ENCODE results near the gene PLCB4. TPM values are rescaled to one million over a fixed set of nuclear protein-coding genes. Genes with fewer than 3 reads are reported as not detected.

Gene PLCB4
- total and polyA plus RNA-seq, 2 experiments from 2014 or later, result 31.6 to 39.2 TPM

DNA sequence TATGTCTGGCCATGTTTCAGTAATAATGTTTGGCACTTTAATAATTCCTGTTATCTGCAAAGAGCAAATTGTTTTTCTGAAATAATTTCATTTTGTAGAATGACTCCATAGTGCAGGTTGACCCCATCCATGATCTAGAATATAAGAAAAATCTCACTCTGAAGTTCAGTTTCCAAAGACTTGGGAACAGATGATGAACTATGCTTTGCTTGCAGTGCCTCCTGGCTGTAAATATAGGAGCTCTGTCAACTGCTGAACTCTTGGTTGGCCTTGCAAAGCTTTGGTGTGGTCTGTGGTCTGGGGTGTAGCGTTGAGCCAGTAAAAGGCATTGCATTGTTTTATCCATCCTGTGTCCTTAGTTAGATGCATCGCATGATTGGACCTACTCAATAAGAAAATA lies 104.0 kb downstream of the PLCB4 start:
- Histone ChIP-seq H3K9me3 (ENCODE audit: low read depth) (no peaks in the 10 kb centered on the region), H3K27me3 (no peaks in the 10 kb centered on the region), H3K4me1 (ENCODE audit: low read depth) (no peaks in the 10 kb centered on the region), H3K4me3 (no peak overlapping the region), H3K36me3 (no peaks in the 10 kb centered on the region), H3K27ac (no peak overlapping the region)
- DNase-seq (ENCODE audit: low read depth in 1 of 2, low spot score in 1 of 2), result peak; percentile 11 to 13
- TF ChIP-seq, protein P1, sequence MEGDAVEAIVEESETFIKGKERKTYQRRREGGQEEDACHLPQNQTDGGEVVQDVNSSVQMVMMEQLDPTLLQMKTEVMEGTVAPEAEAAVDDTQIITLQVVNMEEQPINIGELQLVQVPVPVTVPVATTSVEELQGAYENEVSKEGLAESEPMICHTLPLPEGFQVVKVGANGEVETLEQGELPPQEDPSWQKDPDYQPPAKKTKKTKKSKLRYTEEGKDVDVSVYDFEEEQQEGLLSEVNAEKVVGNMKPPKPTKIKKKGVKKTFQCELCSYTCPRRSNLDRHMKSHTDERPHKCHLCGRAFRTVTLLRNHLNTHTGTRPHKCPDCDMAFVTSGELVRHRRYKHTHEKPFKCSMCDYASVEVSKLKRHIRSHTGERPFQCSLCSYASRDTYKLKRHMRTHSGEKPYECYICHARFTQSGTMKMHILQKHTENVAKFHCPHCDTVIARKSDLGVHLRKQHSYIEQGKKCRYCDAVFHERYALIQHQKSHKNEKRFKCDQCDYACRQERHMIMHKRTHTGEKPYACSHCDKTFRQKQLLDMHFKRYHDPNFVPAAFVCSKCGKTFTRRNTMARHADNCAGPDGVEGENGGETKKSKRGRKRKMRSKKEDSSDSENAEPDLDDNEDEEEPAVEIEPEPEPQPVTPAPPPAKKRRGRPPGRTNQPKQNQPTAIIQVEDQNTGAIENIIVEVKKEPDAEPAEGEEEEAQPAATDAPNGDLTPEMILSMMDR (IDR thresholded peaks at IDR 0.05; ENCODE audit: low read depth, low read length), result peak; percentile 16

DNA sequence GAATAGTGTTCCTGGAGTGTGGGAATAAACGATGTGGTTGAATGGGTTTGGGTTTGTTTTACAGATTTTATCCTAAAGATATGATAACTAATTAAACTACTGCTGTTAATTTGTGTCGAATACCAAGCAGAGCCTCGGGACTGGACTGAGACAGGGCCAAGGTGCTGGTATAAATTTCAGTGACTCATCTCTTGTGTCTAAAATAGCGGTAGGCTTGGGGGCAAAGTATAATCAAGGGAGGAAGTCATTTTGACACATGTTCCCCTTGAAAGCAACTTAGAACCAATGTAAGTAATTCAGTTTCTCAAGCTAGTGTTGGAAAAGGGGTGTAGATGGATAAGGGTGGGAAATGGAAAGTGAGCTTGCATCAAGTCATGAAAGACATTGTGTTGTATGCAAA lies 108.4 kb downstream of the PLCB4 start:
- no peaks in the 10 kb centered on the region for H3K4me1 ChIP-seq (ENCODE audit: low read depth)
- H3K4me3 ChIP-seq, result no peak overlapping the region
- TF ChIP-seq, protein P1 (IDR thresholded peaks at IDR 0.05; ENCODE audit: low read depth, low read length), result no peak
- no peak for DNase-seq (ENCODE audit: low read depth in 1 of 2, low spot score in 1 of 2)
- H3K9me3 ChIP-seq (ENCODE audit: low read depth), result no peaks in the 10 kb centered on the region
- no peak overlapping the region for H3K27ac ChIP-seq
- H3K27me3 ChIP-seq, result no peaks in the 10 kb centered on the region
- H3K36me3 ChIP-seq, result no peaks in the 10 kb centered on the region

DNA sequence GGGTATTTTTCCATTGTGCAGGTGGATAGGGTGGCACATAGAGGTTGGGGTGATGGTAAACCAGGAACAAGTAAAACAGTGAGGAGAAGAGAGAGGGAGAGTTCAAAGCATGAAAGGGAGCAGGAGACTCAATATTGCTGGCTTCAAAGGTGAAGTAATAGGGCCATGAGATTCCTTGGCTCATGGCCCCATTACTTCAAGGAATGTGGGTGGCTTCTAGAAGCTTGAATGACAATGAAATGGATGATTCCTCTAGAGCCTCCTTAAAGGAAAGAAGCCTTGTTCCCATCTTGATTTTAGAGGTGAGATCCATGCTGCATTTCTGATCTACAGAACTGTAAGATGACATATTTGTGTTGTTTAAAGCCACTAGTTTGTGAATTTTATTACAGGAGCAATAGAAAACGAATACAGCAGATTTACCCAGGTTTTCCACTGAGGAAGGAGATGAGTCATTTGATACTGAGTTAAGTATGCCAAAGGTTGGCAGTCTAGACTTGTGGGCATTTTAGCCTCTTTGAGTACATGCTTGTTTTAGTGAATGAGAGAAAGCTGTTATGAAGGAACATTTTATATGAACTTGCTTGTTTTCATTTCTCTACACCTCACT lies 110.4 kb downstream of the PLCB4 start:
- no peak overlapping the region for H3K27ac ChIP-seq
- H3K36me3 ChIP-seq, result no peaks in the 10 kb centered on the region
- TF ChIP-seq, protein P1 (IDR thresholded peaks at IDR 0.05; ENCODE audit: low read depth, low read length), result no peak
- H3K27me3 ChIP-seq, result no peaks in the 10 kb centered on the region
- no peaks in the 10 kb centered on the region for H3K4me1 ChIP-seq (ENCODE audit: low read depth)
- peak in 1 of 2 donors; percentile 32 for DNase-seq (ENCODE audit: low read depth in 1 of 2, low spot score in 1 of 2)
- no peak overlapping the region for H3K4me3 ChIP-seq
- no peaks in the 10 kb centered on the region for H3K9me3 ChIP-seq (ENCODE audit: low read depth)

DNA sequence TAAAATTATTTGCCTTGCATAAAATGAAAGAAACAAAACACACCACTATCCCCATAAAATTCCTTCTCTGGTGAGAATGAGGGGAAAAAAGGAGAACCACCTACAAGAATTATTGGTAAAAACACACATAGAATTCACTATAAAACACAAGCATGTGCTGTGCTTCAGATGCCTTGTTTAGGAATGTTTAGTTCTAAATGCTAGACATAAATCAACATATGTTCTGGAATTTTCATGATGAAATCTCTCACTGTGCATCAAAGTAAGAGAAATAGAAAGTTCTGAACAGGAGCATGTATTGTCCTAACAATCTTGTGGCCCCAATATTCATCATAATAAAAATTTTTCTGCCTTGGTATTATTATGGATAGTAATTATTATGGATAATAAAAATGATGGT lies 111.0 kb downstream of the PLCB4 start:
- no peak overlapping the region for H3K27ac ChIP-seq
- H3K36me3 ChIP-seq, result no peaks in the 10 kb centered on the region
- H3K4me3 ChIP-seq, result no peak overlapping the region
- no peak for DNase-seq (ENCODE audit: low read depth in 1 of 2, low spot score in 1 of 2)
- no peaks in the 10 kb centered on the region for H3K27me3 ChIP-seq
- H3K4me1 ChIP-seq (ENCODE audit: low read depth), result no peaks in the 10 kb centered on the region
- TF ChIP-seq, protein P1 (IDR thresholded peaks at IDR 0.05; ENCODE audit: low read depth, low read length), result no peak
- H3K9me3 ChIP-seq (ENCODE audit: low read depth), result no peaks in the 10 kb centered on the region

DNA sequence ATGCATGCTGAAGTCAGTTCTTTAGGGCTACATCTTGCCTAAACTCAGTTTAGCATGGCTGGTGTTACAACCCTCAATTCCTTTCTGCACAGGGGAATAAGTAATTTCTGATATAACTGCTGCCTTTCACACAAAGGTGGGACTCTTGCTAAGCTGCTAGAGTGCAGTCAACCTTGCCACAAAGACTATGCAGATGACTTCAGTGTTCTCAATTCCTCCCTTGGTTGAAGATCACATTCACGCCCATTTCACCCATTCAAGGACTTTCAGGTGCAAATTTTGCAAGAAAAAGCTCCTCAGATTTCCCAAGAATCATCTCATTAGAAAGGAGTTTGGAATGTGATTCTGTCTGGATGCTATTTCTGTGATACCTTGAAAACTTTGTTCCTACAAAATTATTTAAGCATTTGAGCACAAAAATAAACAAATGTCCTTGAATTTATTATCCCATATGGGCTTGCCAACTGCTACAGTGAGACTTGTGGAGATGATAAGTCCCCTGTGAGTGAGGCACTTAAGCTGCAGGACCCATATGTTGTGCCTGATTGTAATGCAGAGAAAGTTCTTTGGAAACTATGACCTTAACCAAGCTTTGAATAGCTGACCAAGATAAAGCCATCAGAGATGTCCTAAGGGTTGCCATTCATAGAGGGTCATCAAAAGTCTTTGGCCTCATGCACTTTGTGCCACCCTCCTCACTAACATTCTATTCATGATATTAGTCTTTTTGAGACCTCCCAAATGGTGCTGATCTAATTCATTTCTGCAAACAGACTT lies 111.8 kb downstream of the PLCB4 start:
- no peak overlapping the region for H3K27ac ChIP-seq
- TF ChIP-seq, protein P1 (IDR thresholded peaks at IDR 0.05; ENCODE audit: low read depth, low read length), result no peak
- H3K9me3 ChIP-seq (ENCODE audit: low read depth), result no peaks in the 10 kb centered on the region
- H3K4me1 ChIP-seq (ENCODE audit: low read depth), result no peaks in the 10 kb centered on the region
- H3K36me3 ChIP-seq, result no peaks in the 10 kb centered on the region
- no peaks in the 10 kb centered on the region for H3K27me3 ChIP-seq
- no peak for DNase-seq (ENCODE audit: low read depth in 1 of 2, low spot score in 1 of 2)
- H3K4me3 ChIP-seq, result no peak overlapping the region

Data from cardiac muscle cell (in vitro differentiated cells and primary cell).